ENCODE data around the gene UQCC5.

GRCh38 chr3:52524752-52525679, 11.4 kb upstream of the UQCC5 start:
- no peak for TF ChIP-seq EZH2phosphoT487 (IDR thresholded peaks at IDR 0.05; ENCODE audit: insufficient read depth, low read depth)
- TF ChIP-seq EZH2 (IDR thresholded peaks at IDR 0.05; ENCODE audit: insufficient read depth, poor library complexity, severe bottlenecking), result no peak
